ENCODE results near the gene CRIM1. TPM values are rescaled to one million over a fixed set of nuclear protein-coding genes. Genes with fewer than 3 reads are reported as not detected.

Gene CRIM1
- total RNA-seq, 1 experiment from 2014 or later, result 46.5 TPM

DNA sequence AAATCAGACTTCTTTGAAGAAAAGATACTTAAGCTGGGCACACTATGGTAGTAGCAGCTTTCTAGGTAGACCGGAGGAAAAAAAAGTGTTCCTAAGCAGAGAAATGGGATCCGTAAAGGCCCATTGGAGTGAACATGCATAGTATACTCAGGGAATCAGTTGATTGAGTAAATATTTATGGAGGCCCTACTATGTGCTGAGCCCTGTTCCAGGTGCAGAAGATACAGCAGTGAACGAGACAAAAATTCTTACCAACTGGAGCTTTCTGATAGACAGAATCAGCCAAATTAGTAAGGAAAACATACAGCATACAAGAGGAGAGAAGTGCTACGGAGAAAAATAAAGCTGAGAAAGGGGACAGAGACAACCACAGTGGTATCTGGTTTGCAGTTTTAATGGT is 28.1 kb downstream of the CRIM1 start:
- no peak for DNase-seq (ENCODE audit: low spot score)
- CTCF ChIA-PET, result no interaction called here
- Histone ChIP-seq H3K9me3 (ENCODE audit: low read depth, low read length, poor library complexity, severe bottlenecking) (no peaks in the 10 kb centered on the region), H3K4me3 (ENCODE audit: low read depth, low read length, poor library complexity, severe bottlenecking) (no peak overlapping the region), H3K27ac (ENCODE audit: low read depth, low read length, poor library complexity, severe bottlenecking) (no peak overlapping the region), H3K27me3 (replicated peaks; ENCODE audit: insufficient read depth, low read depth, low read length, poor library complexity) (no peaks in the 10 kb centered on the region), H3K36me3 (ENCODE audit: insufficient read depth, low read length, poor library complexity, severe bottlenecking) (no peaks in the 10 kb centered on the region), H3K4me1 (ENCODE audit: insufficient read depth, low read length, poor library complexity, severe bottlenecking) (peaks cover 35% of the 10 kb centered on the region)
- BruUV-seq (replicated peaks), result no TSS peak
- intact Hi-C loops (cut with micrococcal nuclease; ENCODE audit: unreplicated experiment), result no loop called here
- POLR2A ChIA-PET (ENCODE audit: low non-redundant PET), result no interaction called here
- TF ChIP-seq EZH2 (IDR thresholded peaks at IDR 0.05; ENCODE audit: borderline replicate concordance, low read depth, low read length, poor library complexity, severe bottlenecking), result no peak

DNA sequence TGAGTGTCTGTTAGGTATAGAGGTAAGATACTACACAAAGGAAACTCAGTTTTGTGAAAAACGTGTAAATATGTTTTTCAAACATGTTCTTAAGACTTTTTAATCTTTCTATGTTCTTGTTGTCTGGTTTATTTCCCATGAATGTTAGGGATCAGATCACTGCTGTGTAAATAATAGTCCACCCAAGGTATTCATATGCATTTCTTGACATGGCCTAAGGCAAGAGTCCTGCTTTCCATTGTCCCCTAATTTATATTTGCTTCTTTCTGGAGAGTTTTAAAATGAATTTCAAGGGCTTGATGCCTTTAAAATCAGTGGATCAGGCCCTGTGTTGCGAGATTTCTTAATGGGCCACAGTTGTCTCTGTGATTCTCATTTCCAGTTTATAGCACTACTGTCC is 28.9 kb downstream of the CRIM1 start:
- TF ChIP-seq, protein P1, sequence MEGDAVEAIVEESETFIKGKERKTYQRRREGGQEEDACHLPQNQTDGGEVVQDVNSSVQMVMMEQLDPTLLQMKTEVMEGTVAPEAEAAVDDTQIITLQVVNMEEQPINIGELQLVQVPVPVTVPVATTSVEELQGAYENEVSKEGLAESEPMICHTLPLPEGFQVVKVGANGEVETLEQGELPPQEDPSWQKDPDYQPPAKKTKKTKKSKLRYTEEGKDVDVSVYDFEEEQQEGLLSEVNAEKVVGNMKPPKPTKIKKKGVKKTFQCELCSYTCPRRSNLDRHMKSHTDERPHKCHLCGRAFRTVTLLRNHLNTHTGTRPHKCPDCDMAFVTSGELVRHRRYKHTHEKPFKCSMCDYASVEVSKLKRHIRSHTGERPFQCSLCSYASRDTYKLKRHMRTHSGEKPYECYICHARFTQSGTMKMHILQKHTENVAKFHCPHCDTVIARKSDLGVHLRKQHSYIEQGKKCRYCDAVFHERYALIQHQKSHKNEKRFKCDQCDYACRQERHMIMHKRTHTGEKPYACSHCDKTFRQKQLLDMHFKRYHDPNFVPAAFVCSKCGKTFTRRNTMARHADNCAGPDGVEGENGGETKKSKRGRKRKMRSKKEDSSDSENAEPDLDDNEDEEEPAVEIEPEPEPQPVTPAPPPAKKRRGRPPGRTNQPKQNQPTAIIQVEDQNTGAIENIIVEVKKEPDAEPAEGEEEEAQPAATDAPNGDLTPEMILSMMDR (conservative IDR thresholded peaks at IDR 0.05; ENCODE audit: low read depth, low read length), result no peak
- no peak for TF ChIP-seq EZH2 (IDR thresholded peaks at IDR 0.05; ENCODE audit: borderline replicate concordance, low read depth, low read length, poor library complexity, severe bottlenecking)
- Histone ChIP-seq H3K9me3 (ENCODE audit: low read depth, low read length, poor library complexity, severe bottlenecking) (no peaks in the 10 kb centered on the region), H3K4me3 (ENCODE audit: low read depth, low read length, poor library complexity, severe bottlenecking) (no peak overlapping the region), H3K27me3 (replicated peaks; ENCODE audit: insufficient read depth, low read depth, low read length, poor library complexity) (no peaks in the 10 kb centered on the region), H3K36me3 (ENCODE audit: insufficient read depth, low read length, poor library complexity, severe bottlenecking) (no peaks in the 10 kb centered on the region), H3K27ac (ENCODE audit: low read depth, low read length, poor library complexity, severe bottlenecking) (no peak overlapping the region), H3K4me1 (ENCODE audit: insufficient read depth, low read length, poor library complexity, severe bottlenecking) (peaks cover 35% of the 10 kb centered on the region)
- no peak for DNase-seq (ENCODE audit: low spot score)
- ChIA-PET POLR2A (ENCODE audit: low non-redundant PET) (no interaction called here), CTCF (interaction anchor here (0.6 kb wide), 1 partner anchor 33 kb away, joined by 4 read pairs; no protein-coding TSS in a partner anchor)
- no TSS peak for BruUV-seq (replicated peaks)
- intact Hi-C loops (cut with micrococcal nuclease; ENCODE audit: unreplicated experiment), result no loop called here

DNA sequence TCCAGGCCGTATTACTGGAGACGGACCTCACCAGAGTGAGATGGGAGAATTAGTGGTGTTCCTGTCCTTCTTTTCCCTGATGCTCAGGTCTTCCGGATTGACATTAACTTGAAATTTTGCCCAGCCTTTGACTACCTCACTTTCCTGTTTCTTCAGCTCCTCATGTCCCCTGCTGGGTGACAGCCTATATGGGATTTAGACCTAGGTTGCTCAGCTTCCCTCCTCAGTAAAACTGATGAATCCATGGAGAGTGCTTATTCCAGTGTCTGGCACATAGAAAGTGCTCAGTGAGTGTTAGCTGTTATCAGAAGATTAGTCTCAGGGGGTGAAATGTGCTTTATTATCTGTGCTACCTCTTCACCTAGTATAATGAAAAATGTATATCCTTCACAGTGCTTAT is 30.0 kb downstream of the CRIM1 start:
- no peak for DNase-seq (ENCODE audit: low spot score)
- no TSS peak for BruUV-seq (replicated peaks)
- Histone ChIP-seq H3K36me3 (ENCODE audit: insufficient read depth, low read length, poor library complexity, severe bottlenecking) (no peaks in the 10 kb centered on the region), H3K27me3 (replicated peaks; ENCODE audit: insufficient read depth, low read depth, low read length, poor library complexity) (no peaks in the 10 kb centered on the region), H3K4me3 (ENCODE audit: low read depth, low read length, poor library complexity, severe bottlenecking) (no peak overlapping the region), H3K27ac (ENCODE audit: low read depth, low read length, poor library complexity, severe bottlenecking) (no peak overlapping the region), H3K9me3 (ENCODE audit: low read depth, low read length, poor library complexity, severe bottlenecking) (no peaks in the 10 kb centered on the region), H3K4me1 (ENCODE audit: insufficient read depth, low read length, poor library complexity, severe bottlenecking) (peaks cover 36% of the 10 kb centered on the region)
- ChIA-PET CTCF (no interaction called here), POLR2A (ENCODE audit: low non-redundant PET) (no interaction called here)
- intact Hi-C loops (cut with micrococcal nuclease; ENCODE audit: unreplicated experiment), result no loop called here
- TF ChIP-seq EZH2 (IDR thresholded peaks at IDR 0.05; ENCODE audit: borderline replicate concordance, low read depth, low read length, poor library complexity, severe bottlenecking), result no peak
- TF ChIP-seq, protein P1 (conservative IDR thresholded peaks at IDR 0.05; ENCODE audit: low read depth, low read length), result no peak

DNA sequence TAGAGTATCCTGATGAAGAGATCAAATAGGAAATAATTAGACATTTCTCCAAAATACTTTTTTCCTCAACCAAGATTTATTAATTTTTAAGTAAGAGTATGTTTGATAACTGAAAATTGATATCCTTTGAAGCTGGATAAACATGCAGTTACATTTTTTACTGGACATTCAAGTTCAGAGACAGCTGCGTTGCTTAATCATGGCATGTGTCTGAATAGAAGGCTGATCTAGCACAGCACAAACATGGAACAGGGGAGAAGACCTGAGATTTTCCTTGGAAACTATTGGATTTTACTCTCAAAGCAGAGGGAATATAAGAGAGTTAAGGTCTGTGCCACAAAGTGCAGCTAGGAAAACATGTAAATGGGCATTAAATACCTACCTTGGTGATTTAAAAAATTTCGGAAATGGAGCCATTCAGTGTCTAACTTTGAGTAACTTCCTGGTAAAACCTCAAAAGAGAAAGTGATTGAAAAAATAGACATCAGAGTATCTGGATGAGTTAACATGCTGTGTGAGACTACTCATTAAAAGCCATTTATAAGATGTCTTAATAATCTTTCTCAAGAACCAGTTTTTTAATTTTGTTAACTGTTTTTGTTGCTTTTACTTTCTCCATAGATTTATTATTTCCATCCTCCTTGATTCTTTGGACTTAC is 31.8 kb downstream of the CRIM1 start:
- H3K27ac ChIP-seq (ENCODE audit: low read depth, low read length, poor library complexity, severe bottlenecking), result no peak overlapping the region
- H3K27me3 ChIP-seq (replicated peaks; ENCODE audit: insufficient read depth, low read depth, low read length, poor library complexity), result no peaks in the 10 kb centered on the region
- ChIA-PET POLR2A (ENCODE audit: low non-redundant PET) (no interaction called here), CTCF (no interaction called here)
- no peaks in the 10 kb centered on the region for H3K9me3 ChIP-seq (ENCODE audit: low read depth, low read length, poor library complexity, severe bottlenecking)
- no TSS peak for BruUV-seq (replicated peaks)
- H3K4me1 ChIP-seq (ENCODE audit: insufficient read depth, low read length, poor library complexity, severe bottlenecking), result peaks cover 36% of the 10 kb centered on the region
- H3K4me3 ChIP-seq (ENCODE audit: low read depth, low read length, poor library complexity, severe bottlenecking), result no peak overlapping the region
- intact Hi-C loops (cut with micrococcal nuclease; ENCODE audit: unreplicated experiment), result no loop called here
- TF ChIP-seq, protein P1 (conservative IDR thresholded peaks at IDR 0.05; ENCODE audit: low read depth, low read length), result no peak
- no peak for TF ChIP-seq EZH2 (IDR thresholded peaks at IDR 0.05; ENCODE audit: borderline replicate concordance, low read depth, low read length, poor library complexity, severe bottlenecking)
- no peak for DNase-seq (ENCODE audit: low spot score)
- no peaks in the 10 kb centered on the region for H3K36me3 ChIP-seq (ENCODE audit: insufficient read depth, low read length, poor library complexity, severe bottlenecking)

Measured in A673 (cell line).